Neuronal stem cell (in vitro differentiated cells): ENCODE results near the gene VAMP5.

ENCODE experiments used
- DNase-seq: peaks from one replicate; pipeline ENCODE4 v3.0.0-alpha.2; 2013; ENCODE audit warnings: low spot score
- H2AFZ ChIP-seq: one replicate; pipeline ENCODE4 v1.6.1; 2013; ENCODE audit warnings: mild to moderate bottlenecking, low read length, inconsistent platforms
- H2AK5ac ChIP-seq: 2 replicates; pipeline ENCODE4 v1.6.1; 2013; ENCODE audit warnings: low read depth, mild to moderate bottlenecking, inconsistent platforms, low read length, moderate library complexity, mixed read lengths
- H2BK120ac ChIP-seq: 2 replicates; pipeline ENCODE4 v1.6.1; 2013; ENCODE audit warnings: low read depth, mild to moderate bottlenecking, inconsistent platforms, low read length, moderate library complexity, mixed read lengths
- H2BK12ac ChIP-seq: one replicate; pipeline ENCODE4 v1.6.1; 2013; ENCODE audit warnings: low read length, inconsistent platforms
- H2BK15ac ChIP-seq: 2 replicates; pipeline ENCODE4 v1.6.1; 2013; ENCODE audit warnings: mild to moderate bottlenecking, low read length, inconsistent platforms, mixed read lengths
- H2BK5ac ChIP-seq: one replicate; pipeline ENCODE4 v1.6.1; 2013; ENCODE audit warnings: inconsistent platforms, mild to moderate bottlenecking, low read length, moderate library complexity
- H3K14ac ChIP-seq: one replicate; pipeline ENCODE4 v1.6.1; 2013; ENCODE audit warnings: low read length, inconsistent platforms
- H3K18ac ChIP-seq: 2 replicates; pipeline ENCODE4 v1.6.1; 2013; ENCODE audit warnings: low read length, inconsistent platforms
- H3K23ac ChIP-seq: 2 replicates; pipeline ENCODE4 v1.6.1; 2013; ENCODE audit warnings: low read depth, mild to moderate bottlenecking, mixed read lengths, low read length, inconsistent platforms; ENCODE audit not compliant: poor library complexity
- H3K27ac ChIP-seq: replicated peaks from 3 replicates; pipeline ENCODE4 v1.5.1; 2013; ENCODE audit warnings: low read length, inconsistent platforms
- H3K27me3 ChIP-seq, 3 experiments: 2 replicates each; pipeline ENCODE4 v1.6.1; 2013; ENCODE audit warnings: low read length in 3 of 3, mild to moderate bottlenecking in 2 of 3, inconsistent platforms in 1 of 3, low read depth in 1 of 3, mixed read lengths in 1 of 3, moderate library complexity in 1 of 3; ENCODE audit not compliant: control insufficient read depth in 3 of 3, insufficient read depth in 3 of 3
- H3K36me3 ChIP-seq, 2 donors: replicated peaks in 1 of 2; 2 replicates each; pipeline ENCODE4 v1.6.1; 2013; ENCODE audit warnings: low read length in 2 of 2; ENCODE audit not compliant: control insufficient read depth in 2 of 2, insufficient read depth in 2 of 2
- H3K4ac ChIP-seq: 2 replicates; pipeline ENCODE4 v1.6.1; 2013; ENCODE audit warnings: inconsistent platforms, mild to moderate bottlenecking, low read length, moderate library complexity
- H3K4me1 ChIP-seq, 2 donors: 1 replicate in 1 of 2; 2 replicates in 1 of 2; pipeline ENCODE4 v1.6.1; 2013; ENCODE audit warnings: low read length in 2 of 2, low read depth in 1 of 2; ENCODE audit not compliant: control insufficient read depth in 2 of 2, insufficient read depth in 1 of 2
- H3K4me2 ChIP-seq: one replicate; pipeline ENCODE4 v1.6.1; 2013; ENCODE audit warnings: mild to moderate bottlenecking, low read length, inconsistent platforms; ENCODE audit not compliant: insufficient read depth, poor library complexity, severe bottlenecking
- H3K4me3 ChIP-seq, 2 donors: 2 replicates each; pipeline ENCODE4 v1.5.1; 2013; ENCODE audit warnings: low read length in 2 of 2, mild to moderate bottlenecking in 2 of 2, inconsistent platforms in 1 of 2, moderate library complexity in 1 of 2
- H3K79me1 ChIP-seq: one replicate; pipeline ENCODE4 v1.6.1; 2013; ENCODE audit warnings: low read depth, mild to moderate bottlenecking, inconsistent platforms, low read length, moderate library complexity
- H3K9ac ChIP-seq: one replicate; pipeline ENCODE4 v1.6.1; 2013; ENCODE audit warnings: mild to moderate bottlenecking, low read depth, low read length, inconsistent platforms; ENCODE audit not compliant: poor library complexity
- H3K9me3 ChIP-seq, 2 donors: replicated peaks in 1 of 2; 2 replicates each; pipeline versions ENCODE3 to v1.6.1; 2013; ENCODE audit warnings: low read length in 2 of 2, mild to moderate bottlenecking in 2 of 2, inconsistent platforms in 1 of 2, low read depth in 1 of 2, mixed read lengths in 1 of 2, moderate library complexity in 1 of 2; ENCODE audit not compliant: control insufficient read depth in 2 of 2, insufficient read depth in 1 of 2
- H4K8ac ChIP-seq: one replicate; pipeline ENCODE4 v1.6.1; 2013; ENCODE audit warnings: low read depth, mild to moderate bottlenecking, inconsistent platforms, low read length, moderate library complexity
- H4K91ac ChIP-seq: one replicate; pipeline ENCODE4 v1.6.1; 2013; ENCODE audit warnings: low read length, low read depth, mild to moderate bottlenecking, inconsistent platforms; ENCODE audit not compliant: poor library complexity
- WGBS, 2 donors: extraction: QIAGEN DNeasy Blood & Tissue Kit; methylation state at CpG; one replicate each; pipeline ENCODE4 v1.1.7; 2013; ENCODE audit warnings: missing lambda C conversion rate in 2 of 2, mixed read lengths in 1 of 2; ENCODE audit not compliant: insufficient read length in 2 of 2, insufficient replicate concordance in 1 of 2; ENCODE audit errors: extremely low coverage in 2 of 2; 5-methylcytosine and 5-hydroxymethylcytosine counted together

VAMP5 gene

GRCh38 chr2:85631316-85631715, 47.1 kb downstream of the VAMP5 start:
- no peak overlapping the region for H2BK12ac ChIP-seq
- no peak overlapping the region for H4K91ac ChIP-seq
- peaks cover 31 to 91% of the 10 kb centered on the region in 2 donors for H3K36me3 ChIP-seq

DNA sequence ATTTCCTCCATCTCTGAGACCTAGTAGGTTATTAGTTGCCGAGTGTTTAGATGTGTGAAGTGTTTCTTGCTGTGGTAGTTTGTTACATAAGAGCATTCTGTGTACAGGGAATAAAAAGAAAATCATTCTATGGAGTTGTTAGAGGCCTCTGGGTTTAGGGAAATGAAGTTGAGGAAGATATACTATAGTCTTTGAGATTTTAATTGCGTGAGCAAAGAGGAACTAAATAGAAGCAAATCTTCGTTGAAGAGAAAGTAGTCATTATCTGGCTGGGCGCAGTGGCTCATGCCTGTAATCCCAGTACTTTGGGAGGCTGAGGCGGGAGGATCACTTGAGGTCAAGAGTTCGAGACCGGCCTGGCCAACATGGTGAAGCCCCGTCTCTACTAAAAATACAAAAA, 50.8 kb downstream of the VAMP5 start:
- no peak overlapping the region for H3K18ac ChIP-seq
- H2BK120ac ChIP-seq: no peak overlapping the region
- H2AK5ac ChIP-seq: no peak overlapping the region
- no peak overlapping the region for H3K27ac ChIP-seq
- no peaks in the 10 kb centered on the region for H3K9me3 ChIP-seq
- no peak overlapping the region for H3K14ac ChIP-seq
- H4K91ac ChIP-seq: no peak overlapping the region
- H2BK15ac ChIP-seq: no peak overlapping the region
- H3K4me2 ChIP-seq: no peak overlapping the region
- H2BK12ac ChIP-seq: no peak overlapping the region
- H3K4me1 ChIP-seq: no peaks in the 10 kb centered on the region
- H3K23ac ChIP-seq: no peak overlapping the region
- no peak overlapping the region for H2AFZ ChIP-seq
- no peak overlapping the region for H4K8ac ChIP-seq
- no peak for DNase-seq
- H3K36me3 ChIP-seq: peaks cover 49 to 92% of the 10 kb centered on the region in 2 donors
- no peaks in the 10 kb centered on the region for H3K27me3 ChIP-seq
- H3K79me1 ChIP-seq: no peaks in the 10 kb centered on the region
- no peak overlapping the region for H3K4me3 ChIP-seq
- H3K4ac ChIP-seq: no peak overlapping the region
- no CpG with 5 or more reads among the region's 8 CpGs for WGBS, 2 donors
- H3K9ac ChIP-seq: no peak overlapping the region
- H2BK5ac ChIP-seq: no peak overlapping the region

More at GRCh38 chr2:85631316-85631715, 47.1 kb downstream of the VAMP5 start:
- Histone ChIP-seq H3K4me3 (no peak overlapping the region), H3K18ac (no peak overlapping the region), H4K8ac (no peak overlapping the region), H3K79me1 (no peaks in the 10 kb centered on the region), H3K23ac (no peak overlapping the region), H2AK5ac (no peak overlapping the region), H3K9me3 (no peaks in the 10 kb centered on the region), H3K27me3 (no peaks in the 10 kb centered on the region), H3K14ac (no peak overlapping the region), H2BK5ac (no peak overlapping the region), H2BK120ac (no peak overlapping the region), H2BK15ac (no peak overlapping the region), H2AFZ (no peak overlapping the region), H3K4me1 (no peaks in the 10 kb centered on the region), H3K9ac (no peak overlapping the region), H3K4me2 (no peak overlapping the region), H3K4ac (no peak overlapping the region), H3K27ac (no peak overlapping the region)
- DNase-seq: no peak
- WGBS, 2 donors: no CpG with 5 or more reads among the region's 3 CpGs

- Histone ChIP-seq H3K9ac (no peak overlapping the region), H3K4me3 (no peak overlapping the region), H2BK5ac (no peak overlapping the region), H3K4ac (no peak overlapping the region), H3K36me3 (peaks cover 46 to 92% of the 10 kb centered on the region in 2 donors), H3K27me3 (no peaks in the 10 kb centered on the region), H2BK15ac (no peak overlapping the region), H2BK12ac (no peak overlapping the region), H3K14ac (no peak overlapping the region), H2BK120ac (no peak overlapping the region), H3K27ac (no peak overlapping the region), H3K9me3 (no peaks in the 10 kb centered on the region), H4K91ac (no peak overlapping the region), H3K18ac (no peak overlapping the region), H3K23ac (no peak overlapping the region), H4K8ac (no peak overlapping the region), H2AFZ (no peak overlapping the region), H2AK5ac (no peak overlapping the region), H3K4me2 (no peak overlapping the region), H3K4me1 (no peaks in the 10 kb centered on the region), H3K79me1 (no peaks in the 10 kb centered on the region)
- DNase-seq: no peak
- no CpG with 5 or more reads among the region's 4 CpGs for WGBS, 2 donors
These were observed 51.4 kb downstream of the VAMP5 start for GRCh38 chr2:85635636-85636035.

- Histone ChIP-seq H3K14ac (no peak overlapping the region), H3K9ac (no peak overlapping the region), H3K79me1 (no peaks in the 10 kb centered on the region), H3K4me2 (no peak overlapping the region), H3K23ac (no peak overlapping the region), H3K4ac (no peak overlapping the region), H4K91ac (no peak overlapping the region), H3K4me1 (no peaks in the 10 kb centered on the region), H3K27ac (no peak overlapping the region), H2BK120ac (no peak overlapping the region), H2AK5ac (no peak overlapping the region), H3K27me3 (no peaks in the 10 kb centered on the region), H2BK15ac (no peak overlapping the region), H2BK5ac (no peak overlapping the region), H3K9me3 (no peaks in the 10 kb centered on the region), H3K36me3 (peaks cover 54 to 98% of the 10 kb centered on the region in 2 donors), H2AFZ (no peak overlapping the region), H4K8ac (no peak overlapping the region), H3K4me3 (no peak overlapping the region), H3K18ac (no peak overlapping the region), H2BK12ac (no peak overlapping the region)
- DNase-seq: no peak
- WGBS, 2 donors: no CpG with 5 or more reads among the region's 3 CpGs
These were observed 58.5 kb downstream of the VAMP5 start for GRCh38 chr2:85642725-85643124.
